WTC11 (cell line): Measurements from ENCODE around the gene TTLL5. TPM values are rescaled to one million over a fixed set of nuclear protein-coding genes. Genes with fewer than 3 reads are reported as not detected.

ENCODE experiments used
- ATAC-seq: fragments of 200-7000 bp; cut with Tn5 transposase; 2 replicates; pipeline ENCODE4 v1.10.0; 2021; ENCODE audit warnings: mild to moderate bottlenecking, moderate library complexity
- CTCF ChIA-PET: fragments of 300-600 bp; sonication (Branson Sonifier 250); formaldehyde crosslinking; loops from one replicate; lab custom pipeline; 2021; ENCODE audit warnings: antibody characterized with exemption; lab: Charles Lee
- POLR2A ChIA-PET: fragments of 350-600 bp; sonication (Branson Sonifier 250); formaldehyde crosslinking; loops from one replicate; lab custom pipeline; 2021; ENCODE audit warnings: antibody characterized with exemption; lab: Charles Lee
- DNase-seq: peaks from one replicate; pipeline ENCODE4 v3.0.0; 2021; ENCODE audit warnings: low spot score
- H3K27ac Mint-ChIP-seq: 2 replicates; pipeline ENCODE4 v1.8.0; 2021; ENCODE audit warnings: mixed read lengths
- H3K27me3 Mint-ChIP-seq: 2 replicates; pipeline ENCODE4 v1.8.0; 2021; ENCODE audit warnings: low read depth, mild to moderate bottlenecking, moderate library complexity, mixed read lengths
- H3K36me3 Mint-ChIP-seq: 2 replicates; pipeline ENCODE4 v1.8.0; 2021; ENCODE audit warnings: mixed read lengths
- H3K4me1 Mint-ChIP-seq: 2 replicates; pipeline ENCODE4 v1.8.0; 2022; ENCODE audit warnings: mixed read lengths
- H3K4me3 Mint-ChIP-seq: 2 replicates; pipeline ENCODE4 v1.8.0; 2021; ENCODE audit warnings: mild to moderate bottlenecking, moderate library complexity, mixed read lengths
- H3K9me3 Mint-ChIP-seq: 2 replicates; pipeline ENCODE4 v1.8.0; 2021; ENCODE audit warnings: mixed read lengths
- ATF3 ChIP-seq: sonication (generic); formaldehyde crosslinking; conservative IDR thresholded peaks from 2 replicates; pipeline ENCODE4 v1.8.1; 2022; ENCODE audit warnings: mild to moderate bottlenecking, missing genetic modification reagents
- CBFB ChIP-seq: sonication (generic); formaldehyde crosslinking; IDR thresholded peaks from 2 replicates; pipeline ENCODE4 v1.8.1; 2022; ENCODE audit warnings: mild to moderate bottlenecking, low read depth, missing genetic modification reagents
- CTCF ChIP-seq: fragments of 200-600 bp; IDR thresholded peaks from 2 replicates; pipeline ENCODE4 v1.8.0; 2022; ENCODE audit warnings: antibody characterized with exemption
- EMX1 ChIP-seq: fragments of 250-450 bp; sonication (Bioruptor Pico); IDR thresholded peaks from 2 replicates; pipeline ENCODE4 v1.8.0; 2021; ENCODE audit warnings: mild to moderate bottlenecking
- FOXP1 ChIP-seq: sonication (generic); formaldehyde crosslinking; IDR thresholded peaks from 2 replicates; pipeline ENCODE4 v1.8.0; 2022; ENCODE audit warnings: missing genetic modification reagents, mild to moderate bottlenecking, moderate library complexity, borderline replicate concordance
- JUN ChIP-seq: sonication (generic); formaldehyde crosslinking; IDR thresholded peaks from 2 replicates; pipeline ENCODE4 v1.8.0; 2023; ENCODE audit warnings: mild to moderate bottlenecking, missing genetic modification reagents
- KAT7 ChIP-seq: sonication (generic); formaldehyde crosslinking; IDR thresholded peaks from 2 replicates; pipeline ENCODE4 v1.8.1; 2023; ENCODE audit warnings: missing genetic modification reagents, mild to moderate bottlenecking, borderline replicate concordance
- MXD4 ChIP-seq: fragments of 250-450 bp; sonication (Bioruptor Pico); IDR thresholded peaks from 2 replicates; pipeline ENCODE4 v1.8.0; 2021; ENCODE audit warnings: mild to moderate bottlenecking, moderate library complexity, borderline replicate concordance
- NFE2L1 ChIP-seq: sonication (generic); formaldehyde crosslinking; IDR thresholded peaks from 2 replicates; pipeline ENCODE4 v1.8.1; 2023; ENCODE audit warnings: missing genetic modification reagents
- NR1H2 ChIP-seq: sonication (generic); formaldehyde crosslinking; IDR thresholded peaks from 2 replicates; pipeline ENCODE4 v1.9.0; 2021; ENCODE audit warnings: mild to moderate bottlenecking, moderate library complexity, missing genetic modification reagents
- PRRX2 ChIP-seq: fragments of 250-450 bp; sonication (Bioruptor Pico); IDR thresholded peaks from 2 replicates; pipeline ENCODE4 v1.8.0; 2021; ENCODE audit warnings: mild to moderate bottlenecking
- SMAD3 ChIP-seq: sonication (generic); formaldehyde crosslinking; IDR thresholded peaks from 2 replicates; pipeline ENCODE4 v1.8.0; 2022; ENCODE audit warnings: missing genetic modification reagents, mild to moderate bottlenecking, borderline replicate concordance
- TEAD1 ChIP-seq: sonication (generic); formaldehyde crosslinking; IDR thresholded peaks from 2 replicates; pipeline ENCODE4 v1.8.0; 2022; ENCODE audit warnings: mild to moderate bottlenecking, missing genetic modification reagents
- TEAD4 ChIP-seq: sonication (generic); formaldehyde crosslinking; IDR thresholded peaks from 2 replicates; pipeline ENCODE4 v1.8.0; 2022; ENCODE audit warnings: mild to moderate bottlenecking, missing genetic modification reagents
- TP53 ChIP-seq: sonication (generic); formaldehyde crosslinking; IDR thresholded peaks from 2 replicates; pipeline ENCODE4 v1.8.1; 2023; ENCODE audit warnings: mild to moderate bottlenecking, missing genetic modification reagents
- ZNF281 ChIP-seq: sonication (generic); formaldehyde crosslinking; IDR thresholded peaks from 2 replicates; pipeline ENCODE4 v1.8.0; 2023; ENCODE audit warnings: mild to moderate bottlenecking, missing genetic modification reagents
- ZNF423 ChIP-seq: fragments of 250-450 bp; sonication (Bioruptor Pico); IDR thresholded peaks from 2 replicates; pipeline ENCODE4 v2.1.2; 2022; ENCODE audit warnings: mild to moderate bottlenecking, moderate library complexity
- total RNA-seq: library from RNA; stranded (reverse); gene quantifications from 3 replicates; pipeline ENCODE4 v1.2.3, GENCODE V29; 2021
- TF ChIP-seq, protein P1 (sequence below): sonication (generic); formaldehyde crosslinking; IDR thresholded peaks from 2 replicates; pipeline ENCODE4 v1.8.0; 2022; ENCODE audit warnings: mild to moderate bottlenecking, missing genetic modification reagents

TTLL5 gene
- total RNA-seq, 1 experiment from 2014 or later: 39.6 TPM

- TF ChIP-seq, protein P1, sequence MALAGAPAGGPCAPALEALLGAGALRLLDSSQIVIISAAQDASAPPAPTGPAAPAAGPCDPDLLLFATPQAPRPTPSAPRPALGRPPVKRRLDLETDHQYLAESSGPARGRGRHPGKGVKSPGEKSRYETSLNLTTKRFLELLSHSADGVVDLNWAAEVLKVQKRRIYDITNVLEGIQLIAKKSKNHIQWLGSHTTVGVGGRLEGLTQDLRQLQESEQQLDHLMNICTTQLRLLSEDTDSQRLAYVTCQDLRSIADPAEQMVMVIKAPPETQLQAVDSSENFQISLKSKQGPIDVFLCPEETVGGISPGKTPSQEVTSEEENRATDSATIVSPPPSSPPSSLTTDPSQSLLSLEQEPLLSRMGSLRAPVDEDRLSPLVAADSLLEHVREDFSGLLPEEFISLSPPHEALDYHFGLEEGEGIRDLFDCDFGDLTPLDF (CRISPR knock-in tag): no peak
- TF ChIP-seq ATF3: no peak
- TF ChIP-seq ZNF423 (CRISPR knock-in tag): no peak
- TF ChIP-seq FOXP1 (CRISPR knock-in tag): no peak
- no peak for TF ChIP-seq TEAD1
- no peak for TF ChIP-seq NFE2L1 (CRISPR knock-in tag)
- TF ChIP-seq EMX1 (CRISPR knock-in tag): no peak
- no peak for TF ChIP-seq KAT7 (CRISPR knock-in tag)
These were observed 34.6 kb upstream of the TTLL5 start (continued) for GRCh38 chr14:75626396-75626795.

DNA sequence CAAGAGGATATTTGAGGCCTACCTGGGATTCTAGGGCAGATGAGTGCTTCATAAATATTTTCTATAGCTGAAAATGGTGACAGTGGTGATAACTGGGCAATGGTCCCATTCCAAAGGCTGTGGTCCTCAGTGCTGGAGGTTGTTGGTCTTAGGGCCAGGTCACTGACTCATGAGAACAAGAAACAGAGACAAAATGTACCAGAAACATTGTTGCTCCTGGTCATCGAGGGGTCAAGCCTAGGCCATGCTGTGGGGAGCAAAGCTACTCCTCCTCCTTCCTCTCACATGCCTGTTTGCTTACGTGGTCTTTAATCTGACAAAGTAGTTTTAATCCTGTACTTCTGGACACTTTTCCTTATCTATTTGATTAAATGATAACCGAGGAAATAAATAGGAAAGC is 34.2 kb upstream of the TTLL5 start:
- POLR2A ChIA-PET: no interaction called here
- H3K9me3 Mint-ChIP-seq: no peaks in the 10 kb centered on the region
- H3K36me3 Mint-ChIP-seq: no peaks in the 10 kb centered on the region
- H3K4me3 Mint-ChIP-seq: no peak overlapping the region
- no peak for TF ChIP-seq TP53 (CRISPR knock-in tag)
- CTCF ChIA-PET: interaction anchor here (0.7 to 1.5 kb wide), 2 partner anchors 27 to 50 kb away, joined by 3 to 5 read pairs; no protein-coding TSS in a partner anchor
- no peak for DNase-seq
- no peaks in the 10 kb centered on the region for H3K27me3 Mint-ChIP-seq
- peaks cover 35% of the 10 kb centered on the region for H3K4me1 Mint-ChIP-seq
- ATAC-seq: no peak
- peak overlapping the region; percentile 48; the same call in 1 of the 2 replicates for H3K27ac Mint-ChIP-seq

- Mint-ChIP-seq H3K4me1 (peaks cover 40% of the 10 kb centered on the region), H3K27me3 (no peaks in the 10 kb centered on the region), H3K4me3 (no peak overlapping the region), H3K27ac (no peak overlapping the region), H3K9me3 (no peaks in the 10 kb centered on the region), H3K36me3 (no peaks in the 10 kb centered on the region)
- ChIA-PET POLR2A (no interaction called here), CTCF (interaction anchor here (1.5 kb wide), 1 partner anchor 51 kb away, joined by 5 read pairs; no protein-coding TSS in a partner anchor)
- ATAC-seq (no peak), DNase-seq (no peak)
- no peak for TF ChIP-seq ZNF281
- TF ChIP-seq CBFB (CRISPR knock-in tag): no peak
- no peak for TF ChIP-seq TEAD4
- no peak for TF ChIP-seq MXD4 (CRISPR knock-in tag)
- TF ChIP-seq ZNF423 (CRISPR knock-in tag): no peak
These were observed 33.6 kb upstream of the TTLL5 start for GRCh38 chr14:75627406-75627805.

DNA sequence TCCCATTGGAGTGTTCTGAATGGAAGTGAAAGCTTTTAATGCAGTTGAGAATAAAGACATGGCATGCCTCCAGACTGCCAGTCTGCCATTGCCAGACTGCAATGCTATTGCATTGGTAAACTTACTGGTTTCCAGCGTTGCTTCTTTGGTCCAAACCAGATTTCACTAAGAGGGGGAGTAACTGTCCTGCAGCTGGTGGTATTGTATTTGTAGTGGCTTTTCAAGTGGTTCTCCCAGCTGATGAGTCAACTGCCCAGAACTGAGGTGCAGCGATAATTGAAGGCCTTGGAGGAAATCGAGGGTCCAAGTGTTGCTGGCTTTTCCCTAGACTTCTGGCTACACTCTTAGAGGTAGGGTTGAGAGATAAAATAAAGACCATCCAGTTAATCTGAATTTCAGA is 32.2 kb upstream of the TTLL5 start:
- CTCF ChIA-PET: no interaction called here
- DNase-seq (no peak), ATAC-seq (no peak)
- Mint-ChIP-seq H3K4me3 (no peak overlapping the region), H3K27me3 (no peaks in the 10 kb centered on the region), H3K9me3 (no peaks in the 10 kb centered on the region), H3K4me1 (peaks cover 52% of the 10 kb centered on the region), H3K27ac (no peak overlapping the region), H3K36me3 (no peaks in the 10 kb centered on the region)
- POLR2A ChIA-PET: no interaction called here
- TF ChIP-seq ZNF423 (CRISPR knock-in tag): no peak
- no peak for TF ChIP-seq NR1H2 (CRISPR knock-in tag)
- TF ChIP-seq FOXP1 (CRISPR knock-in tag): no peak
- no peak for TF ChIP-seq CTCF
- TF ChIP-seq PRRX2 (CRISPR knock-in tag): no peak
- no peak for TF ChIP-seq JUN
- TF ChIP-seq SMAD3 (CRISPR knock-in tag): no peak
